Erythroblast (primary cell): ENCODE results near the gene HIF3A.

ENCODE experiments used
- GATA1 ChIP-seq: IDR thresholded peaks from 2 replicates; pipeline ENCODE4 v1.6.1; 2011; ENCODE audit warnings: low read depth, mild to moderate bottlenecking, control low read depth, low read length, moderate library complexity
- POLR2A ChIP-seq: IDR thresholded peaks from 2 replicates; pipeline ENCODE4 v1.6.1; 2011; ENCODE audit warnings: mild to moderate bottlenecking, low read length

DNA sequence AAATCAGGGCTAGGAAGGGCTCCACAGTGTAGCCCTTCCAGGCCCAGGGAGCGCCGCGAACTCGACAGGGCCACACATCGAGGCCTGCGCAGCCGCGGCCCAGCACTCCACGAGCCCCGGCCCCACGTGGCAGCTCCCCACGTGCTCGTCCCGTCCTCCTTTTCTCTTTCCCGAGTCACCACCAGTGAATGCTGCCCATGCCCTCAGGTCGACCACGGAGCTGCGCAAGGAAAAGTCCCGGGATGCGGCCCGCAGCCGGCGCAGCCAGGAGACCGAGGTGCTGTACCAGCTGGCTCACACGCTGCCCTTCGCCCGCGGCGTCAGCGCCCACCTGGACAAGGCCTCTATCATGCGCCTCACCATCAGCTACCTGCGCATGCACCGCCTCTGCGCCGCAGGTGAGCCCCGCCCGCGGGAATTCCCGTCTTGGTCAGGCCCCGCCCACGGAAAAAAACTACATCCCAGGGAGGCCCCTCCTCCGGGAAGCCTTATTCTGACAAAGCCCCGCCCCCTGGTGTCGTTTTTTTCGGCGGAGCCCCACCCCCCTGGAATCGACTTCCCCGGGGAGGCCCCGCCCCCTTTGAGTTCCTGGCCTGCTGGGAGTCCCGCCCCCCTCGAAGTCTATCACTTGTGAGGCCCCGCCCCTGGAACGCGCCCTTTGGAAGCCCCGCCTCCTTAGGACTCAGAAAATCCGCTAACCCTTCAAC is 7.0 kb downstream of the HIF3A start:
- no peak for TF ChIP-seq POLR2A
- TF ChIP-seq GATA1, result no peak
